ENCODE measurements around the gene EGFLAM.

Gene EGFLAM

GRCh38 chr5:38433160-38433861 lies 175.0 kb downstream of the EGFLAM start:
- Histone ChIP-seq H3K9me3 (replicated peaks in 1 of 11) (no peaks in the 10 kb centered on the region; a peak in 1 of 22 replicates), H4K20me1 (peaks cover 0 to 31% (median 0%) of the 10 kb centered on the region in 11 experiments; a peak in 5 of 22 replicates), H3K4me2 (peak overlapping the region; percentile 4 to 89 (median 78); a peak in 21 of 22 replicates), H3K27me3 (peaks cover 0 to 96% (median 0%) of the 10 kb centered on the region in 11 experiments; a peak in 7 of 22 replicates), H3K4me3 (0 out of 20 replicates have a peak overlapping the region, but pooled peaks of 1 of the 10 experiments have one; percentile 17), H3K4me1 (peaks cover 18 to 61% (median 48%) of the 10 kb centered on the region in 10 experiments), H3K36me3 (no peaks in the 10 kb centered on the region), H3K9ac (peak overlapping the region in 4 of 11 experiments; percentile 22 to 40 (median 28); a peak in 6 of 22 replicates), H3K27ac (peak overlapping the region in 7 of 11 experiments; percentile 28 to 69 (median 56); a peak in 13 of 22 replicates)
- TF ChIP-seq Cebpa-rat (IDR thresholded peaks at IDR 0.05): peak in 3 of 11 experiments; percentile 10 to 37 (median 15); a peak in 2 of 22 replicates

GRCh38 chr5:38434966-38435705 lies 176.8 kb downstream of the EGFLAM start:
- peak overlapping the region in 8 of 11 experiments; percentile 73 to 89 (median 80); a peak in 9 of 22 replicates for H3K4me2 ChIP-seq
- no peak overlapping the region for H3K9ac ChIP-seq
- H3K9me3 ChIP-seq (replicated peaks in 1 of 11): peaks cover 0 to 6% (median 0%) of the 10 kb centered on the region in 11 experiments; a peak in 2 of 22 replicates
- peak overlapping the region in 1 of 11 experiments; percentile 69; a peak in 1 of 22 replicates for H3K27ac ChIP-seq
- H3K27me3 ChIP-seq: peaks cover 0 to 98% (median 0%) of the 10 kb centered on the region in 11 experiments; a peak in 7 of 22 replicates
- peaks cover 0 to 34% (median 0%) of the 10 kb centered on the region in 11 experiments; a peak in 5 of 22 replicates for H4K20me1 ChIP-seq
- H3K4me1 ChIP-seq: peaks cover 18 to 48% (median 40%) of the 10 kb centered on the region in 10 experiments
- TF ChIP-seq Cebpa-rat (IDR thresholded peaks at IDR 0.05): no peak
- H3K4me3 ChIP-seq: no peak overlapping the region
- no peaks in the 10 kb centered on the region for H3K36me3 ChIP-seq

DNA sequence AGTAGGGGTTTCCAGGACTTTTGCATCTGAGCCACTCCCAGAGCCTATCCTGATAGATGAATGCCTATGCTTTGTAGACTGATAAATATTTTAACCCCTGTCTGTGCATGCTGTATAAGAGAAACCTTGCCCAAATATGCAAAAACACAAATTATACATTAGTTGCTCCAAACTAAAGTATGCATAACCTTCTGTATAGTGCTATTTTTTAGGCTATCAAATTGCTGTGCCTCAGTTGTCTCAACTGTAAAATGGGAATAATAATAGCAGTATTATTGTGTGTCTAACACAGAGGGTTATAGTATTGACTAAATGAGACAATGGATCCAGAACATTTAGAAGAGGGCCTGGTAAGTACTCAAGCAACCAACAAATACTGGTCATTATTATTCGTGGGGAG lies 180.4 kb downstream of the EGFLAM start:
- H3K4me3 ChIP-seq: no peak overlapping the region
- no peak overlapping the region for H3K9ac ChIP-seq
- no peaks in the 10 kb centered on the region for H3K36me3 ChIP-seq
- peaks cover 6 to 24% (median 21%) of the 10 kb centered on the region in 10 experiments for H3K4me1 ChIP-seq
- no peak overlapping the region for H3K4me2 ChIP-seq
- no peak overlapping the region for H3K27ac ChIP-seq
- H4K20me1 ChIP-seq: peaks cover 0 to 42% (median 0%) of the 10 kb centered on the region in 11 experiments; a peak in 3 of 22 replicates
- no peak for TF ChIP-seq Cebpa-rat (IDR thresholded peaks at IDR 0.05)
- H3K27me3 ChIP-seq: peaks cover 0 to 94% (median 0%) of the 10 kb centered on the region in 11 experiments; a peak in 8 of 22 replicates
- H3K9me3 ChIP-seq (replicated peaks in 1 of 11): peaks cover 0 to 6% (median 0%) of the 10 kb centered on the region in 11 experiments; a peak in 2 of 22 replicates

DNA sequence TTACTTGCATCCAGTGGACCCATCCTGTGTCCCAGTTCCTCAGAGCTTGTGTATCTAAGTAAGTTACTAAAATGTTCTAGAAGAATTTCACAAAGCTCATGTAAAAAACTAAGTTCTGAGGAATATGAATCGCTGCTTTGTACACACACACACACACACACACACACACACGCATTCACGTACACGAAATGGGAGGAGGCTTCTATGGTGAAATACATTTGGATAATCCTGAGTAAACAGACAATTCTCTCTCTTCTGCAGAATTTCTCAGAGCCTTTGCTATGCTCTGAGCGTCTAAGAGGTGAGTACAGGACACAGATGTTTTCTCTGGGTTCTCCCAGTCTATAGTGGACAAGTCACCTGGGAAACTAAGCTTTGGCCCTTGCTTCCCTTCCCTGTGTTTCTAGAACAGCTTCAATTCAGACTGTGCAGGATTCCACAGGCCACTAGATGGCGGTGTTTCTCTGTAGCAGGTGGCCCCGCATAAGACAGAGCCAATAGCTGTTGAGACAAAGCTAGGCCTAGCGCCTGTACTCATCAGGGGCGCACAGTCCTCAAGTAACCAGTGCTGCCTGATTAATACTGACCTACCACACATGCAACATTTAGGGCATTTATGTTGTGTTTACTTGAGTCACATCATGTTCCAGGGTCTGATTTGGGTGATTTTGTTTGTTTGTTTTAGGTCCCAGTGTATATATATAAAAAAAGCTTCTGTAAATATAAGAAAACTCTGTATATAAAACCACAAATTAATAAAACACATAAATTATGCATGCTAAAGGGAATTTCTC lies 183.3 kb downstream of the EGFLAM start:
- no peak overlapping the region for H3K9ac ChIP-seq
- H3K4me3 ChIP-seq: no peak overlapping the region

DNA sequence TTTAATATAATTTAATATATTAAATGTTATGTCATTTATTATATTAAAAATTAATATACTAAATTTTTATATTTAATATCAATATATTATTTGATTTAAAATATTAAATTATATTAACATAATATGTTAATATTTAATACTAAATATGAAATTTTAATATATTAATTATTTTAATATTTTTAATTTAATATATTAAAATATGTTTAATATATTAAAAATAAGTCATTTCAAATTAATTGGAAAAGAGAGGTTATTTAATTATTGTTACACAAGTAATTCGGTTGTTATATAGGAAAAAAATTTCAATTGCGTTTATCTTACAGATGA lies 183.9 kb downstream of the EGFLAM start:
- Histone ChIP-seq H3K4me3 (no peak overlapping the region), H3K9me3 (replicated peaks in 1 of 11) (peaks cover 0 to 6% (median 0%) of the 10 kb centered on the region in 11 experiments; a peak in 2 of 22 replicates), H3K27ac (no peak overlapping the region), H3K4me1 (peaks cover 0 to 1% (median under 1%) of the 10 kb centered on the region in 10 experiments; a peak in 8 of 20 replicates), H3K4me2 (no peak overlapping the region), H3K9ac (no peak overlapping the region), H3K27me3 (peaks cover 0 to 94% (median 10%) of the 10 kb centered on the region in 11 experiments; a peak in 12 of 22 replicates), H4K20me1 (peaks cover 0 to 56% (median 0%) of the 10 kb centered on the region in 11 experiments; a peak in 7 of 22 replicates), H3K36me3 (no peaks in the 10 kb centered on the region)
- TF ChIP-seq Cebpa-rat (IDR thresholded peaks at IDR 0.05): no peak

More for the DNA sequence above, 183.3 kb downstream of the EGFLAM start:
- H3K27me3 ChIP-seq: peaks cover 0 to 94% (median 4%) of the 10 kb centered on the region in 11 experiments; a peak in 11 of 22 replicates
- peaks cover 0 to 6% (median 0%) of the 10 kb centered on the region in 11 experiments; a peak in 2 of 22 replicates for H3K9me3 ChIP-seq (replicated peaks in 1 of 11)
- peaks cover 0 to 7% (median 6%) of the 10 kb centered on the region in 10 experiments; a peak in 14 of 20 replicates for H3K4me1 ChIP-seq
- peaks cover 0 to 56% (median 0%) of the 10 kb centered on the region in 11 experiments; a peak in 7 of 22 replicates for H4K20me1 ChIP-seq
- H3K4me2 ChIP-seq: no peak overlapping the region
- no peaks in the 10 kb centered on the region for H3K36me3 ChIP-seq
- H3K27ac ChIP-seq: no peak overlapping the region
- TF ChIP-seq Cebpa-rat (IDR thresholded peaks at IDR 0.05): no peak

- no peaks in the 10 kb centered on the region for H3K36me3 ChIP-seq
- TF ChIP-seq Cebpa-rat (IDR thresholded peaks at IDR 0.05): no peak
- H3K9me3 ChIP-seq (replicated peaks in 1 of 11): peaks cover 0 to 6% (median 0%) of the 10 kb centered on the region in 11 experiments; a peak in 2 of 22 replicates
- peaks cover 0 to 94% (median 22%) of the 10 kb centered on the region in 11 experiments; a peak in 14 of 22 replicates for H3K27me3 ChIP-seq
- H4K20me1 ChIP-seq: peaks cover 0 to 64% (median 0%) of the 10 kb centered on the region in 11 experiments; a peak in 8 of 22 replicates
- H3K9ac ChIP-seq: no peak overlapping the region
- no peak overlapping the region for H3K4me2 ChIP-seq
- peaks cover 0 to 7% (median 0%) of the 10 kb centered on the region in 10 experiments; a peak in 6 of 20 replicates for H3K4me1 ChIP-seq
- no peak overlapping the region for H3K27ac ChIP-seq
- no peak overlapping the region for H3K4me3 ChIP-seq
Observed at GRCh38 chr5:38443390-38443789, 185.0 kb downstream of the EGFLAM start.

- Histone ChIP-seq H3K36me3 (no peaks in the 10 kb centered on the region), H3K27ac (no peak overlapping the region), H3K9ac (no peak overlapping the region), H3K4me3 (no peak overlapping the region), H4K20me1 (peaks cover 0 to 80% (median 0%) of the 10 kb centered on the region in 11 experiments; a peak in 9 of 22 replicates), H3K4me1 (peaks cover 0 to 26% (median 12%) of the 10 kb centered on the region in 10 experiments; a peak in 13 of 20 replicates), H3K27me3 (peaks cover 5 to 94% (median 43%) of the 10 kb centered on the region in 11 experiments; a peak in 18 of 22 replicates), H3K9me3 (replicated peaks in 1 of 11) (no peaks in the 10 kb centered on the region), H3K4me2 (no peak overlapping the region)
- no peak for TF ChIP-seq Cebpa-rat (IDR thresholded peaks at IDR 0.05)
Observed at GRCh38 chr5:38445374-38446028, 187.1 kb downstream of the EGFLAM start.
